HFFc6 (cell line): ENCODE results near the gene SHC3. TPM values are rescaled to one million over a fixed set of nuclear protein-coding genes. Genes with fewer than 3 reads are reported as not detected.
A peak's percentile ranks its signal among the peaks of the same experiment; 100 is the strongest.

ENCODE experiments used
- DNase-seq: peaks from one replicate; pipeline ENCODE4 v3.0.0-alpha.2; 2018
- H3K27ac Mint-ChIP-seq: 2 replicates; pipeline ENCODE4 v1.8.0; 2020; ENCODE audit warnings: mild to moderate bottlenecking, mixed read lengths
- H3K27me3 Mint-ChIP-seq: 2 replicates; pipeline ENCODE4 v1.8.0; 2021; ENCODE audit warnings: mild to moderate bottlenecking, moderate library complexity, mixed read lengths; ENCODE audit not compliant: insufficient read depth
- H3K36me3 Mint-ChIP-seq: 2 replicates; pipeline ENCODE4 v1.8.0; 2021; ENCODE audit warnings: low read depth, mixed read lengths
- H3K4me1 Mint-ChIP-seq: 2 replicates; pipeline ENCODE4 v1.8.0; 2020; ENCODE audit warnings: low read depth, mixed read lengths
- H3K4me3 Mint-ChIP-seq: 2 replicates; pipeline ENCODE4 v1.8.0; 2020; ENCODE audit warnings: mild to moderate bottlenecking, moderate library complexity, mixed read lengths
- H3K9me3 Mint-ChIP-seq: 2 replicates; pipeline ENCODE4 v1.8.0; 2020; ENCODE audit warnings: mild to moderate bottlenecking, mixed read lengths
- CTCF ChIP-seq: fragments of 200-600 bp; sonication (generic); IDR thresholded peaks from 2 replicates; pipeline ENCODE4 v1.5.0; 2021; ENCODE audit warnings: antibody characterized with exemption, mild to moderate bottlenecking
- total RNA-seq, 6 experiments: library from RNA; stranded (reverse); fragmentation: NEBNext Ultra II Directional; extraction: Animal tissue kit (Norgen Biotek cat#: 25700); gene quantifications; 2 replicates in 1 of 6; 3 replicates in 5 of 6; pipeline ENCODE4 v1.2.3, GENCODE V29; 2021

Gene SHC3
- total RNA-seq, 6 experiments from 2014 or later: 0.28 to 1.9 (median 0.42) TPM

- peak; percentile 74 for DNase-seq
- Mint-ChIP-seq H3K27me3 (no peaks in the 10 kb centered on the region), H3K4me3 (no peak overlapping the region), H3K36me3 (peaks cover 6% of the 10 kb centered on the region; the same call in 1 of the 2 replicates), H3K9me3 (no peaks in the 10 kb centered on the region), H3K4me1 (peaks cover 25% of the 10 kb centered on the region), H3K27ac (peak overlapping the region; percentile 75)
- no peak for TF ChIP-seq CTCF
These were observed 62.4 kb downstream of the SHC3 start for GRCh38 chr9:89116064-89116804.

- no peak overlapping the region for H3K27ac Mint-ChIP-seq
- peaks cover 25% of the 10 kb centered on the region for H3K4me1 Mint-ChIP-seq
- H3K27me3 Mint-ChIP-seq: no peaks in the 10 kb centered on the region
- H3K4me3 Mint-ChIP-seq: no peak overlapping the region
- no peak for DNase-seq
- TF ChIP-seq CTCF: no peak
- H3K9me3 Mint-ChIP-seq: no peaks in the 10 kb centered on the region
- peaks cover 6% of the 10 kb centered on the region; the same call in 1 of the 2 replicates for H3K36me3 Mint-ChIP-seq
These were observed 63.2 kb downstream of the SHC3 start for GRCh38 chr9:89115426-89115825.

- H3K4me1 Mint-ChIP-seq: peaks cover 28% of the 10 kb centered on the region
- H3K36me3 Mint-ChIP-seq: peaks cover 6% of the 10 kb centered on the region; the same call in 1 of the 2 replicates
- no peak overlapping the region for H3K4me3 Mint-ChIP-seq
- H3K27me3 Mint-ChIP-seq: no peaks in the 10 kb centered on the region
- DNase-seq: no peak
- no peaks in the 10 kb centered on the region for H3K9me3 Mint-ChIP-seq
- TF ChIP-seq CTCF: no peak
- H3K27ac Mint-ChIP-seq: no peak overlapping the region
These were observed 63.9 kb downstream of the SHC3 start for GRCh38 chr9:89114741-89115140.

- Mint-ChIP-seq H3K27me3 (no peaks in the 10 kb centered on the region), H3K9me3 (no peaks in the 10 kb centered on the region), H3K4me3 (no peak overlapping the region), H3K27ac (no peak overlapping the region), H3K4me1 (peaks cover 36% of the 10 kb centered on the region), H3K36me3 (peaks cover 6% of the 10 kb centered on the region; the same call in 1 of the 2 replicates)
- no peak for DNase-seq
- TF ChIP-seq CTCF: no peak
These were observed 64.8 kb downstream of the SHC3 start for GRCh38 chr9:89113851-89114250.

GRCh38 chr9:89112243-89112642, 66.4 kb downstream of the SHC3 start:
- no peak for DNase-seq
- 0 out of 2 replicates have a peak, but pooled peaks cover under 1% of the 10 kb centered on the region for H3K27me3 Mint-ChIP-seq
- TF ChIP-seq CTCF: no peak
- H3K36me3 Mint-ChIP-seq: peaks cover 6% of the 10 kb centered on the region; the same call in 1 of the 2 replicates
- H3K4me1 Mint-ChIP-seq: peaks cover 36% of the 10 kb centered on the region
- no peak overlapping the region for H3K4me3 Mint-ChIP-seq
- H3K9me3 Mint-ChIP-seq: no peaks in the 10 kb centered on the region
- no peak overlapping the region for H3K27ac Mint-ChIP-seq
